Suprapubic skin (tissue), 4 donors: ENCODE measurements around the gene PARVG. TPM values are rescaled to one million over a fixed set of nuclear protein-coding genes. Genes with fewer than 3 reads are reported as not detected.

Experiments used
- DNase-seq, 2 donors: peaks; one replicate each; pipeline ENCODE4 v3.0.0-alpha.2; 2019; ENCODE audit warnings: low spot score in 2 of 2
- H3K27ac ChIP-seq: fragments of 200-600 bp; sonication (generic); one replicate; pipeline ENCODE4 v1.5.1; 2019
- H3K27me3 ChIP-seq: fragments of 200-600 bp; sonication (generic); one replicate; pipeline ENCODE4 v1.5.1; 2019
- H3K36me3 ChIP-seq: fragments of 200-600 bp; sonication (generic); one replicate; pipeline ENCODE4 v1.5.1; 2019
- H3K4me1 ChIP-seq: fragments of 200-600 bp; sonication (generic); one replicate; pipeline ENCODE4 v1.5.1; 2019
- H3K4me3 ChIP-seq: fragments of 200-600 bp; sonication (generic); one replicate; pipeline ENCODE4 v1.5.1; 2019; ENCODE audit warnings: mild to moderate bottlenecking
- H3K9me3 ChIP-seq: fragments of 200-600 bp; sonication (generic); one replicate; pipeline ENCODE4 v1.5.1; 2019
- CTCF ChIP-seq, 2 donors: fragments of 200-600 bp in 1 of 2; fragments of 450-650 bp in 1 of 2; sonication (generic) in 1 of 2; IDR thresholded peaks; one replicate each; pipeline ENCODE4 v1.5.1; 2016 to 2019; ENCODE audit warnings: antibody characterized with exemption in 2 of 2, mild to moderate bottlenecking in 1 of 2, moderate library complexity in 1 of 2
- EP300 ChIP-seq: sonication (generic); formaldehyde crosslinking; IDR thresholded peaks from one replicate; pipeline ENCODE4 v1.6.1; 2017; ENCODE audit warnings: antibody characterized with exemption
- POLR2A ChIP-seq, 2 donors: fragments of 450-650 bp; IDR thresholded peaks; one replicate each; pipeline ENCODE4 v1.6.1; 2017; ENCODE audit warnings: antibody characterized with exemption in 2 of 2, mild to moderate bottlenecking in 2 of 2, moderate library complexity in 2 of 2
- POLR2AphosphoS5 ChIP-seq, 3 donors: sonication (generic); formaldehyde crosslinking; IDR thresholded peaks; one replicate each; pipeline ENCODE4 v1.6.1; 2017; ENCODE audit warnings: antibody characterized with exemption in 3 of 3
- WGBS: methylation state at CpG from one replicate; pipeline ENCODE4 v1.1.5; 2018; 5-methylcytosine and 5-hydroxymethylcytosine counted together
- total RNA-seq, 4 donors: library from RNA; depleted of rRNA; stranded (reverse); fragments of >200 nt; gene quantifications; one replicate each; pipeline ENCODE4 v1.1.0, GENCODE V29; 2016

The PARVG gene
- total RNA-seq, 4 donors from 2014 or later: 1.6 to 17.1 (median 3.2) TPM

- H3K27ac ChIP-seq: no peak overlapping the region
- peaks cover 16% of the 10 kb centered on the region for H3K36me3 ChIP-seq
- DNase-seq: no peak
- TF ChIP-seq POLR2A (IDR thresholded peaks at IDR 0.05) (no peak), POLR2AphosphoS5 (IDR thresholded peaks at IDR 0.05) (no peak), EP300 (no peak), CTCF (IDR thresholded peaks at IDR 0.05) (no peak)
- H3K27me3 ChIP-seq: peaks cover 3% of the 10 kb centered on the region
- H3K9me3 ChIP-seq: no peaks in the 10 kb centered on the region
- H3K4me1 ChIP-seq: no peaks in the 10 kb centered on the region
- H3K4me3 ChIP-seq: no peak overlapping the region
- 65% methylated on average over 2 of the region's 4 CpGs for WGBS
These were observed 37.6 kb upstream of the PARVG start for GRCh38 chr22:44143105-44143474.

DNA sequence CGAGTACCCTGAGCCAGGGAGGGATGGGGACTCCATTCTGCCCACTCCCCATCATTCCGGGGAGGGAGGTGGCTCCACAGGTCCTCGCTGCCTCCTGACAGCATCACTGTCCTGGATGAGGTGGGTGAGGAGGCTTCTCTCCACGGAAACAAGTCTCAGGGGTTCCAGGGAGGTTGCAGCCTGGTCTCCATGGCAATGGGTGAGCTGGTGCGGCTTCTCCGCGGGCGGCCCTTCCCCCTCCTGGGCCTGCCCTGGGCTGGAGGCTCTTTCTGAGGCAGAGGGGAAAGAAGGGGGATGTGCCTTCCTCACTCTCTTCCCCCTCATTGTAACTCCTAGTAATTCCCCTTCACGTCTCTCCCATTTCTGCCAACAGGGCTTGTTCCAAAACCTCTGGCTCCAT lies 37.1 kb upstream of the PARVG start:
- 61% methylated on average over 5 of the region's 9 CpGs for WGBS
- DNase-seq: no peak
- Histone ChIP-seq H3K4me1 (no peaks in the 10 kb centered on the region), H3K27ac (no peak overlapping the region), H3K36me3 (peaks cover 11% of the 10 kb centered on the region), H3K4me3 (no peak overlapping the region), H3K9me3 (no peaks in the 10 kb centered on the region), H3K27me3 (peaks cover 3% of the 10 kb centered on the region)
- TF ChIP-seq POLR2A (IDR thresholded peaks at IDR 0.05) (no peak), EP300 (no peak)

DNA sequence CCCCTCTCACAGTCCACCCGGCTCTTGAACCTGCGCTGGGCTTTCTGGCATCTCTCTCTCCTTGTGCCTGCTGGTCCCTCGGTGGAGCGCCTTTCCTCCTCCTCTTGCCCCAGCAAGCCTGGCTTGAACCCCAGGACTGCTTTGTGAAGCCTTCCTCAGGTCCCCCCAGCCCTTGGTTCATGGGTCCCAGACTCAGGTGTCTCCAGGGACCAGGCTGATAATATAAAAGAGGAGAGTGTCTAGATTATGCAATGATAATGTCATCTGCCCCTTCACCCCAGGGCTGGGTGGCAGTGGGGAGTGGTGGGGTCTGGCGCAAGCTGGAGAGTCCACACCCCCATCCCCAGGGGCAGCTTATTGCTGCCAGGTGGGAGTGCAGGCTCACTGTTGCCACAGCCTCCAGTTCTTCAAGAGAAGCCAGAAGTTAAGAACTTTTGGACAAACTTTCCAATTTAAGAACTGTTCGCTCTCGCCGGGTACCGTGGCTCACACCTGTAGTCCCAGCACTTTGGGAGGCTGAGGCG lies 36.6 kb upstream of the PARVG start:
- Histone ChIP-seq H3K4me1 (no peaks in the 10 kb centered on the region), H3K27ac (no peak overlapping the region), H3K27me3 (peaks cover 3% of the 10 kb centered on the region), H3K4me3 (no peak overlapping the region), H3K36me3 (peaks cover 8% of the 10 kb centered on the region), H3K9me3 (no peaks in the 10 kb centered on the region)
- 88% methylated on average over 10 of the region's 10 CpGs for WGBS
- TF ChIP-seq POLR2AphosphoS5 (IDR thresholded peaks at IDR 0.05) (no peak), CTCF (IDR thresholded peaks at IDR 0.05) (no peak), EP300 (no peak), POLR2A (IDR thresholded peaks at IDR 0.05) (no peak)
- no peak for DNase-seq

DNA sequence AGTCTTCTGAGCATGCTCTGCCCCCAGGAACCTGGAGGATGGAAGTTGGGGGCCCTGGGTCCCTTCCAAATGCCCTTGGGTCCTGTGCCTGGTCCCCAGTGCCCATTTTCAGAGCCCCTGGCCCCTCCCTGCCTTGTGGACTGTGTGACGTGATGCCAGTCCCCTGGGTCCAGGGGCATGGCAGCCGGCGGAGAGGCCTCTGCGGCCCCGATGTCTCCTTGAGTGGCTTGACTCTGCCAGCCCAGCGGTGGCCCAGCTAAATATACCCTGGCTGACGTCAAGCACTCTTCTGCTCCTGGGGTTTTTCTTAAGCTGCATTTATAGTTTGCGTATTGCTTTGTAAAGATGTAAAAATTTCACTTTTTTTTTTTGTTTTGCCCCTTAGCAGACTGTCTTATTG lies 35.2 kb upstream of the PARVG start:
- H3K27ac ChIP-seq: no peak overlapping the region

DNA sequence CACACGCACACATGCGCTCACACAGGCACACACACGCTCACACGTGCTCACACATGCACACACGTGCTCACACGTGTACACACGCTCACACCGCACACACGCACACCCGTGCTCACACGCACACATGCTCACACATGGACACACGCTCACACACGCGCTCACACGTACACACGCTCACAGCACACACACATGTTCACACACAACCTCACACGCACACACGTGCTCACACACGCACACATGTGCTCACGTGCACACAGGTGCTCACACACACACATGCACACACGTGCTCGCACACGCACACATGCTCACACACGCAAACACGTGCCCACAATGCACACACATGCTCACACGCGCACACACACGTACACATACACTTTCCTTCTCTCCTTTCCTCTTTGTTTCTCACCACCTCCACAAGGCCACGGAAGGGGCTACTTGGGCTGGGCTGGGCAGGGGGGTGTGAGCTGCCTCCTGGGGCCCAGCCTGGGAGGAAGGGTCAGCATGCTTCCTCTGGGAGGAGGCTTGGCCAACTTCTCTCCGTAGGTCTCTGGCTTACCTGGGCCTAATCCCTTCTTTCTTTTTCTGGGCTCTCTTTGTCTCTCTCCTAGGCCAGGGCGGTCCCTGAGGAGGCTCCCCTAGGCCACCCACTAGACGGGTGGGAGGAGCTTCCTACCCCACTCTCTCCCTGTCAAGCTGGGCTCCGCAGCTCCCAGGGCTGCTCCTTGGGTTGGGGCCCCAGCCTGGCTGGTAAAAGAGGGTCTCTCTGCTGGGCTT lies 34.5 kb upstream of the PARVG start:
- Histone ChIP-seq H3K4me3 (no peak overlapping the region), H3K27me3 (peaks cover 3% of the 10 kb centered on the region), H3K27ac (no peak overlapping the region), H3K36me3 (peaks cover 8% of the 10 kb centered on the region), H3K9me3 (no peaks in the 10 kb centered on the region), H3K4me1 (no peaks in the 10 kb centered on the region)
- TF ChIP-seq EP300 (no peak), CTCF (IDR thresholded peaks at IDR 0.05) (no peak), POLR2AphosphoS5 (IDR thresholded peaks at IDR 0.05) (no peak), POLR2A (IDR thresholded peaks at IDR 0.05) (no peak)
- WGBS: 85% methylated on average over 33 of the region's 33 CpGs
- DNase-seq: no peak

More for the DNA sequence above, 35.2 kb upstream of the PARVG start:
- WGBS: 81% methylated on average over 8 of the region's 8 CpGs
- no peak for DNase-seq
- H3K4me1 ChIP-seq: no peaks in the 10 kb centered on the region
- H3K4me3 ChIP-seq: no peak overlapping the region
- no peaks in the 10 kb centered on the region for H3K9me3 ChIP-seq
- peaks cover 8% of the 10 kb centered on the region for H3K36me3 ChIP-seq
- peaks cover 3% of the 10 kb centered on the region for H3K27me3 ChIP-seq
- TF ChIP-seq POLR2A (IDR thresholded peaks at IDR 0.05) (no peak), POLR2AphosphoS5 (IDR thresholded peaks at IDR 0.05) (no peak), CTCF (IDR thresholded peaks at IDR 0.05) (no peak), EP300 (no peak)
